ENCODE results near the gene ADAMTSL5. TPM values are rescaled to one million over a fixed set of nuclear protein-coding genes. Genes with fewer than 3 reads are reported as not detected.

The ADAMTSL5 gene
- polyA plus RNA-seq, 1 donor from 2014 or later, result not detected

DNA sequence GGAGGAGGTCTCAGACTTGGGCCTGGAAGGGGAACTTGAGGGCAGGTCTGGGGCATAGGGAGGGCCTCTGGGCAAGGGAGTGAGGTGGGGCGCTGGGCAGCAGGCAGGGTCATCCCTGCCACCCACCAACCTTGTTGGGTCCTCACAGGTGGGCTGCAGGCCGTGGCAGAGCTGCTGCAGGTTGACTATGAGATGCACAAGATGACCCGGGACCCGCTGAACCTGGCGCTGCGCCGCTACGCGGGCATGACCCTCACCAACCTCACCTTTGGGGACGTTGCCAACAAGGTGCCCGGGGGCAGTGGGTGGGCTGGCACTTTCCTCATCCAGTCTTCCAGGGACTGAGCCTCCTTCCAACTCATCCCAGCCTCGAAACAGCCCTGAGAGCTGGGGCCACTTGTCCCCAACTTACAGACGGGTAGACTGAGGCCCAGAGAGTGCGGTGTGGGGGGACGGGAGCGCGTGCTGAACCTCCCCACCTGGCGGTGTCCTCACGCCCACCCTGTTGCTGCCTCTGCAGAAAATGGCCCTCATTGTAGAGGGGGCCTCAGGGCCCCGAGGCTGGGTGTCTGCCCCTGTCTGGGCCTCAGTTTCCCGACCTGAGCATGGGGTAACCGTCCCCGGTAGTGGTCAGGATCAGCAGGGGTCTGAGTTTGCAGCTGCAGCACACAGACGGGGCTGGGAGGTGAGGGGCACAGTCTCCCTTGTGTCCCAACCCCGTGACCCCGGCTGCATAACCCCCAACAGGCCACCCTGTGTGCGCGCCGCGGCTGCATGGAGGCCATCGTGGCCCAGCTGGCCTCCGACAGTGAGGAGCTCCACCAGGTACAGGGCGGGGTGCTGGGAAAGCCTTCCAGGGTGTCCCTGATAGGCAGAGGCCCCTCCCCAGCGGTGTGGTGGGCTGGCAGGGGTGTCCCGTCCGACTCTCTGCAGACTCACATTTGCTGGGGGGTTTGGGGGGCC, 52.5 kb downstream of the ADAMTSL5 start:
- no peak overlapping the region for H2AFZ ChIP-seq (ENCODE audit: low read depth, low read length)
- no peaks in the 10 kb centered on the region for H3K27me3 ChIP-seq (ENCODE audit: insufficient read depth, low read depth, low read length)
- no peaks in the 10 kb centered on the region for H3F3A ChIP-seq (ENCODE audit: insufficient read depth, low read length, poor library complexity, severe bottlenecking)
- peaks cover 59% of the 10 kb centered on the region for H4K20me1 ChIP-seq (ENCODE audit: insufficient read depth)
- no peaks in the 10 kb centered on the region for H3K9me2 ChIP-seq (ENCODE audit: insufficient read depth, low read length)
- H3K9ac ChIP-seq (ENCODE audit: low read length), result no peak overlapping the region
- no peak overlapping the region for H3K4me3 ChIP-seq (ENCODE audit: low read length)
- no peak overlapping the region for H3K27ac ChIP-seq (ENCODE audit: low read length)
- TF ChIP-seq, protein P1, sequence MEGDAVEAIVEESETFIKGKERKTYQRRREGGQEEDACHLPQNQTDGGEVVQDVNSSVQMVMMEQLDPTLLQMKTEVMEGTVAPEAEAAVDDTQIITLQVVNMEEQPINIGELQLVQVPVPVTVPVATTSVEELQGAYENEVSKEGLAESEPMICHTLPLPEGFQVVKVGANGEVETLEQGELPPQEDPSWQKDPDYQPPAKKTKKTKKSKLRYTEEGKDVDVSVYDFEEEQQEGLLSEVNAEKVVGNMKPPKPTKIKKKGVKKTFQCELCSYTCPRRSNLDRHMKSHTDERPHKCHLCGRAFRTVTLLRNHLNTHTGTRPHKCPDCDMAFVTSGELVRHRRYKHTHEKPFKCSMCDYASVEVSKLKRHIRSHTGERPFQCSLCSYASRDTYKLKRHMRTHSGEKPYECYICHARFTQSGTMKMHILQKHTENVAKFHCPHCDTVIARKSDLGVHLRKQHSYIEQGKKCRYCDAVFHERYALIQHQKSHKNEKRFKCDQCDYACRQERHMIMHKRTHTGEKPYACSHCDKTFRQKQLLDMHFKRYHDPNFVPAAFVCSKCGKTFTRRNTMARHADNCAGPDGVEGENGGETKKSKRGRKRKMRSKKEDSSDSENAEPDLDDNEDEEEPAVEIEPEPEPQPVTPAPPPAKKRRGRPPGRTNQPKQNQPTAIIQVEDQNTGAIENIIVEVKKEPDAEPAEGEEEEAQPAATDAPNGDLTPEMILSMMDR (IDR thresholded peaks at IDR 0.05; ENCODE audit: poor library complexity, severe bottlenecking), result no peak
- TF ChIP-seq EP300 (conservative IDR thresholded peaks at IDR 0.05; ENCODE audit: poor library complexity, severe bottlenecking) (no peak), POLR2AphosphoS5 (IDR thresholded peaks at IDR 0.05) (no peak), TAF1 (IDR thresholded peaks at IDR 0.05; ENCODE audit: low read depth) (no peak), MXI1 (conservative IDR thresholded peaks at IDR 0.05; ENCODE audit: poor library complexity, severe bottlenecking) (no peak), SMC3 (conservative IDR thresholded peaks at IDR 0.05; ENCODE audit: poor library complexity) (no peak), RAD21 (conservative IDR thresholded peaks at IDR 0.05) (no peak), EZH2 (IDR thresholded peaks at IDR 0.05; ENCODE audit: borderline replicate concordance, insufficient read depth, low read length, poor library complexity, severe bottlenecking) (no peak)
- TF ChIP-seq, protein P2, sequence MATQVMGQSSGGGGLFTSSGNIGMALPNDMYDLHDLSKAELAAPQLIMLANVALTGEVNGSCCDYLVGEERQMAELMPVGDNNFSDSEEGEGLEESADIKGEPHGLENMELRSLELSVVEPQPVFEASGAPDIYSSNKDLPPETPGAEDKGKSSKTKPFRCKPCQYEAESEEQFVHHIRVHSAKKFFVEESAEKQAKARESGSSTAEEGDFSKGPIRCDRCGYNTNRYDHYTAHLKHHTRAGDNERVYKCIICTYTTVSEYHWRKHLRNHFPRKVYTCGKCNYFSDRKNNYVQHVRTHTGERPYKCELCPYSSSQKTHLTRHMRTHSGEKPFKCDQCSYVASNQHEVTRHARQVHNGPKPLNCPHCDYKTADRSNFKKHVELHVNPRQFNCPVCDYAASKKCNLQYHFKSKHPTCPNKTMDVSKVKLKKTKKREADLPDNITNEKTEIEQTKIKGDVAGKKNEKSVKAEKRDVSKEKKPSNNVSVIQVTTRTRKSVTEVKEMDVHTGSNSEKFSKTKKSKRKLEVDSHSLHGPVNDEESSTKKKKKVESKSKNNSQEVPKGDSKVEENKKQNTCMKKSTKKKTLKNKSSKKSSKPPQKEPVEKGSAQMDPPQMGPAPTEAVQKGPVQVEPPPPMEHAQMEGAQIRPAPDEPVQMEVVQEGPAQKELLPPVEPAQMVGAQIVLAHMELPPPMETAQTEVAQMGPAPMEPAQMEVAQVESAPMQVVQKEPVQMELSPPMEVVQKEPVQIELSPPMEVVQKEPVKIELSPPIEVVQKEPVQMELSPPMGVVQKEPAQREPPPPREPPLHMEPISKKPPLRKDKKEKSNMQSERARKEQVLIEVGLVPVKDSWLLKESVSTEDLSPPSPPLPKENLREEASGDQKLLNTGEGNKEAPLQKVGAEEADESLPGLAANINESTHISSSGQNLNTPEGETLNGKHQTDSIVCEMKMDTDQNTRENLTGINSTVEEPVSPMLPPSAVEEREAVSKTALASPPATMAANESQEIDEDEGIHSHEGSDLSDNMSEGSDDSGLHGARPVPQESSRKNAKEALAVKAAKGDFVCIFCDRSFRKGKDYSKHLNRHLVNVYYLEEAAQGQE (IDR thresholded peaks at IDR 0.05; ENCODE audit: borderline replicate concordance), result no peak
- H3K4me2 ChIP-seq (ENCODE audit: low read length), result no peak overlapping the region
- no peaks in the 10 kb centered on the region for H3K9me3 ChIP-seq (ENCODE audit: low read length)
- peaks cover 15% of the 10 kb centered on the region for H3K79me2 ChIP-seq (replicated peaks; ENCODE audit: insufficient read depth, low read length)
- peaks cover 20% of the 10 kb centered on the region for H3K36me3 ChIP-seq (ENCODE audit: insufficient read depth, low read length)

DNA sequence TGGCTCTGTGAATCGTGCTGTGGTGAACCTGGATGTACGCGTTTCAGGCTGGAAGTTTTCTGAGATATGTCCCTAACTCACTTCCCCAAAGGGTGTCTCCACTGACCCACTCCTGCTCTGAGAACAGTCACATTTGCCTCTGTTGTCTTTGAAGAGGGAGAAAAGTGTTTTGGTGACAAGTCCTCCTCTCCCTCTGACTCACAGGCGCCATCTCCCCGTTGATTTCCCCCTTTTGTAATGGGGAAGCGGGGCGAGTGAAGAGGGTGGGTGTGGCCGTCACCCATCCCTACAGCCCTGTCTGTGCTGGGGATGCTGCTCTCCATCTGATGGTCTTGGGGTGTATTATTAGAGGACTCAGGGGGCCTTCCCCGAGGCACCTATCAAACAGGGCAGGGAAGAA, 53.3 kb downstream of the ADAMTSL5 start:
- Histone ChIP-seq H3K36me3 (ENCODE audit: insufficient read depth, low read length) (peaks cover 20% of the 10 kb centered on the region), H3F3A (ENCODE audit: insufficient read depth, low read length, poor library complexity, severe bottlenecking) (no peaks in the 10 kb centered on the region), H3K9ac (ENCODE audit: low read length) (no peak overlapping the region), H3K4me3 (ENCODE audit: low read length) (no peak overlapping the region), H3K9me3 (ENCODE audit: low read length) (no peaks in the 10 kb centered on the region), H2AFZ (ENCODE audit: low read depth, low read length) (no peak overlapping the region), H4K20me1 (ENCODE audit: insufficient read depth) (peaks cover 54% of the 10 kb centered on the region), H3K4me2 (ENCODE audit: low read length) (no peak overlapping the region), H3K27me3 (ENCODE audit: insufficient read depth, low read depth, low read length) (no peaks in the 10 kb centered on the region), H3K79me2 (replicated peaks; ENCODE audit: insufficient read depth, low read length) (peaks cover 23% of the 10 kb centered on the region), H3K27ac (ENCODE audit: low read length) (no peak overlapping the region), H3K9me2 (ENCODE audit: insufficient read depth, low read length) (no peaks in the 10 kb centered on the region)
- TF ChIP-seq POLR2AphosphoS5 (IDR thresholded peaks at IDR 0.05) (no peak), EZH2 (IDR thresholded peaks at IDR 0.05; ENCODE audit: borderline replicate concordance, insufficient read depth, low read length, poor library complexity, severe bottlenecking) (no peak), MXI1 (conservative IDR thresholded peaks at IDR 0.05; ENCODE audit: poor library complexity, severe bottlenecking) (no peak), TAF1 (IDR thresholded peaks at IDR 0.05; ENCODE audit: low read depth) (no peak), EP300 (conservative IDR thresholded peaks at IDR 0.05; ENCODE audit: poor library complexity, severe bottlenecking) (no peak), SMC3 (conservative IDR thresholded peaks at IDR 0.05; ENCODE audit: poor library complexity) (no peak), RAD21 (conservative IDR thresholded peaks at IDR 0.05) (no peak)
- TF ChIP-seq, protein P2 (IDR thresholded peaks at IDR 0.05; ENCODE audit: borderline replicate concordance), result no peak
- TF ChIP-seq, protein P1 (IDR thresholded peaks at IDR 0.05; ENCODE audit: poor library complexity, severe bottlenecking), result no peak

Data from neural cell (in vitro differentiated cells).